HepG2 (cell line): ENCODE measurements around the gene AGBL1. TPM values are rescaled to one million over a fixed set of nuclear protein-coding genes. Genes with fewer than 3 reads are reported as not detected.

Experiments
- ATAC-seq: fragments of 200-7000 bp; cut with Tn5 transposase; 3 replicates; pipeline ENCODE4 v1.9.1; 2020; ENCODE audit warnings: mild to moderate bottlenecking, moderate library complexity
- BruUV-seq: library from RNA; stranded (reverse); fragments of 400-500 nt; replicated peaks from 2 replicates; lab custom pipeline; 2021; lab: Mats Ljungman, UMichigan
- CTCF ChIA-PET: fragments of 300-600 bp; formaldehyde crosslinking; extraction: SDS; loops from one replicate; lab custom pipeline; 2021; ENCODE audit warnings: low total read pairs, inconsistent platforms, low intra/inter-chr PET ratio; lab: Yijun Ruan, JAX
- POLR2A ChIA-PET: fragments of 350-600 bp; sonication (Branson Sonifier 250); formaldehyde crosslinking; loops from one replicate; lab custom pipeline; 2020; ENCODE audit warnings: antibody characterized with exemption, inconsistent platforms; lab: Yijun Ruan, JAX
- DNase-seq: peaks from one replicate; pipeline ENCODE4 v3.0.0-alpha.2; 2015; ENCODE audit warnings: low spot score
- FAIRE-seq: peaks from 3 replicates; lab custom pipeline; 2011; peaks lifted over from hg19 to GRCh38; lab: Jason Lieb, UNC
- H2AFZ ChIP-seq: one replicate; pipeline ENCODE4 v1.6.1; 2011; ENCODE audit warnings: low read length, inconsistent platforms
- H3K27ac ChIP-seq: fragments of 300-600 bp; 3 replicates; pipeline ENCODE4 v1.8.0; 2011; ENCODE audit warnings: mixed run types, mild to moderate bottlenecking, mixed read lengths, low read length, inconsistent platforms; ENCODE audit not compliant: insufficient read depth; ENCODE audit errors: extremely low read length
- H3K27me3 ChIP-seq, 2 experiments: fragments of 200-600 bp in 1 of 2; 2 replicates in 1 of 2; 3 replicates in 1 of 2; pipeline versions ENCODE4 v1.6.0 to v1.8.0; 2011; ENCODE audit warnings: low read length in 2 of 2, mild to moderate bottlenecking in 2 of 2, moderate library complexity in 2 of 2, inconsistent platforms in 1 of 2; ENCODE audit not compliant: insufficient read depth in 2 of 2, control insufficient read depth in 1 of 2
- H3K36me3 ChIP-seq, 2 experiments: fragments of 200-600 bp in 1 of 2; replicated peaks in 1 of 2; 2 replicates in 1 of 2; 3 replicates in 1 of 2; pipeline versions ENCODE4 v1.5.1 to v1.8.0; 2011; ENCODE audit warnings: low read length in 2 of 2, inconsistent platforms in 1 of 2; ENCODE audit not compliant: insufficient read depth in 2 of 2, control insufficient read depth in 1 of 2
- H3K4me1 ChIP-seq: 2 replicates; pipeline ENCODE4 v1.5.1; 2012; ENCODE audit warnings: low read length, inconsistent platforms; ENCODE audit not compliant: insufficient read depth
- H3K4me2 ChIP-seq: 2 replicates; pipeline ENCODE4 v1.6.0; 2011; ENCODE audit warnings: low read depth, low read length, inconsistent platforms
- H3K4me3 ChIP-seq, 3 experiments: fragments of 200-600 bp in 1 of 3; sonication (generic), shearing (Covaris generic) in 1 of 3; replicated peaks in 1 of 3; 2 replicates each; pipeline ENCODE4 v1.5.1; 2011 to 2016; ENCODE audit warnings: low read length in 3 of 3, inconsistent platforms in 2 of 3, low read depth in 2 of 3, mild to moderate bottlenecking in 2 of 3, control low read depth in 1 of 3, mixed read lengths in 1 of 3; ENCODE audit not compliant: insufficient read depth in 1 of 3
- H3K79me2 ChIP-seq: one replicate; pipeline ENCODE4 v1.6.1; 2011; ENCODE audit warnings: low read length, inconsistent platforms; ENCODE audit not compliant: insufficient read depth
- H3K9ac ChIP-seq: 2 replicates; pipeline ENCODE4 v1.6.0; 2011; ENCODE audit warnings: mild to moderate bottlenecking, low read depth, low read length, inconsistent platforms; ENCODE audit not compliant: insufficient read depth
- H3K9me3 ChIP-seq: 2 replicates; pipeline ENCODE4 v1.5.1; 2012; ENCODE audit warnings: mild to moderate bottlenecking, low read length
- H4K20me1 ChIP-seq: 2 replicates; pipeline ENCODE4 v1.6.0; 2011; ENCODE audit warnings: inconsistent platforms, mild to moderate bottlenecking, low read length, moderate library complexity; ENCODE audit not compliant: insufficient read depth
- ARID2 ChIP-seq: sonication (generic); formaldehyde crosslinking; IDR thresholded peaks from 2 replicates; pipeline ENCODE4 v1.8.1; 2022; ENCODE audit warnings: mild to moderate bottlenecking, missing genetic modification reagents, borderline replicate concordance
- IRX3 ChIP-seq: sonication (generic); formaldehyde crosslinking; IDR thresholded peaks from 2 replicates; pipeline ENCODE4 v1.8.1; 2023; ENCODE audit warnings: mild to moderate bottlenecking, low read depth, missing genetic modification reagents, borderline replicate concordance
- MNT ChIP-seq: fragments of 450-650 bp; IDR thresholded peaks from 2 replicates; pipeline ENCODE4 v1.6.1; 2016
- MTF1 ChIP-seq: sonication (generic); formaldehyde crosslinking; IDR thresholded peaks from 2 replicates; pipeline ENCODE4 v1.5.0; 2020; ENCODE audit warnings: missing genetic modification reagents
- PREB ChIP-seq: sonication (generic); formaldehyde crosslinking; IDR thresholded peaks from 2 replicates; pipeline ENCODE4 v1.4.0; 2020; ENCODE audit warnings: missing genetic modification reagents
- SALL2 ChIP-seq: sonication (generic); formaldehyde crosslinking; IDR thresholded peaks from 2 replicates; pipeline ENCODE4 v1.8.1; 2023; ENCODE audit warnings: mild to moderate bottlenecking, missing genetic modification reagents, inconsistent platforms
- SP4 ChIP-seq: sonication (generic); formaldehyde crosslinking; IDR thresholded peaks from 2 replicates; pipeline ENCODE4 v1.8.1; 2023; ENCODE audit warnings: mild to moderate bottlenecking, missing genetic modification reagents
- TRIM24 ChIP-seq: sonication (generic); formaldehyde crosslinking; IDR thresholded peaks from 2 replicates; pipeline ENCODE4 v1.8.0; 2022; ENCODE audit warnings: mild to moderate bottlenecking, missing genetic modification reagents
- ZBTB10 ChIP-seq: sonication (generic); formaldehyde crosslinking; IDR thresholded peaks from 2 replicates; pipeline ENCODE4 v1.4.0; 2020; ENCODE audit warnings: missing genetic modification reagents, borderline replicate concordance
- ZNF281 ChIP-seq: sonication (generic); formaldehyde crosslinking; IDR thresholded peaks from 2 replicates; pipeline ENCODE4 v1.4.0; 2020; ENCODE audit warnings: missing genetic modification reagents, borderline replicate concordance
- ZNF317 ChIP-seq: sonication (generic); formaldehyde crosslinking; IDR thresholded peaks from 2 replicates; pipeline ENCODE4 v1.5.0; 2020; ENCODE audit warnings: mild to moderate bottlenecking, missing genetic modification reagents
- ZNF580 ChIP-seq: IDR thresholded peaks from 2 replicates; pipeline ENCODE4 v1.6.1; 2016; ENCODE audit warnings: low read depth, borderline replicate concordance
- ZNF839 ChIP-seq: sonication (generic); formaldehyde crosslinking; IDR thresholded peaks from 2 replicates; pipeline ENCODE4 v1.4.0; 2020; ENCODE audit warnings: missing genetic modification reagents, mild to moderate bottlenecking, borderline replicate concordance
- WGBS: methylation state at CpG from one replicate; pipeline ENCODE4 v1.1.6; 2017; ENCODE audit warnings: low lambda C conversion rate; 5-methylcytosine and 5-hydroxymethylcytosine counted together
- in situ Hi-C: cut with HindIII; loops from 2 replicates; pipeline ENCODE4 v1.10.0; 2017; ENCODE audit warnings: low pct_unique_long_range_greater_than_20kb; ENCODE audit not compliant: extremely low pct_ligation_motif_present
- intact Hi-C: fragments of 100-400 bp; cut with micrococcal nuclease; formaldehyde crosslinking; loops from one replicate; pipeline ENCODE4 v1.10.0; 2022; ENCODE audit not compliant: unreplicated experiment
- polyA plus RNA-seq, 8 experiments: library from polyadenylated mRNA; depleted of rRNA in 3 of 8; stranded (reverse) in 7 of 8; unstranded in 1 of 8; fragments of >200 nt; fragmentation: Illumina TruSeq in 4 of 8; extraction: Trizol in 4 of 8; gene quantifications; 2 replicates each; pipeline versions ENCODE4 v1.2.1 to v1.2.3, GENCODE V29; 2011 to 2016; ENCODE audit warnings: low read depth in 4 of 8, missing spikeins in 1 of 8, mixed read lengths in 1 of 8; ENCODE audit not compliant: insufficient read depth in 1 of 8
- total RNA-seq, 5 experiments: library from RNA; depleted of rRNA; stranded (reverse); fragments of >200 nt; fragmentation: Illumina TruSeq; extraction: Trizol; gene quantifications; 2 replicates each; pipeline ENCODE4 v1.2.3, GENCODE V29; 2016; ENCODE audit warnings: low read depth in 1 of 5

AGBL1 gene
- total and polyA plus RNA-seq, 2 of the 13 experiments (the other 11 are each of a cell fraction or from before 2014, with no cell fraction given) = 0.01 TPM; not detected in 1

- TF ChIP-seq MNT = no peak
These were observed 761.3 kb downstream of the AGBL1 start (continued) for GRCh38 chr15:86840996-86841395.

- ChIA-PET CTCF (no interaction called here), POLR2A (no interaction called here)
- no peak overlapping the region for H3K4me2 ChIP-seq
- no peaks in the 10 kb centered on the region for H4K20me1 ChIP-seq
- in situ Hi-C loops = no loop called here
- intact Hi-C loops = no loop called here
- FAIRE-seq (no peak), DNase-seq (no peak), ATAC-seq (no peak)
- H3K9ac ChIP-seq = no peak overlapping the region
- no peaks in the 10 kb centered on the region for H3K36me3 ChIP-seq
- no peak overlapping the region for H3K27ac ChIP-seq
- WGBS = 4% methylated on average over 1 of the region's 1 CpG
- BruUV-seq = no TSS peak
- no peaks in the 10 kb centered on the region for H3K27me3 ChIP-seq
- no peaks in the 10 kb centered on the region for H3K79me2 ChIP-seq
- no peak overlapping the region for H3K4me3 ChIP-seq
- peaks cover 90% of the 10 kb centered on the region for H3K9me3 ChIP-seq
- H3K4me1 ChIP-seq = no peaks in the 10 kb centered on the region
- no peak overlapping the region for H2AFZ ChIP-seq
- TF ChIP-seq ZNF580 (CRISPR knock-in tag) = no peak
- no peak for TF ChIP-seq SP4 (CRISPR knock-in tag)
- no peak for TF ChIP-seq PREB
- no peak for TF ChIP-seq SALL2 (CRISPR knock-in tag)
- no peak for TF ChIP-seq ZBTB10
- TF ChIP-seq ZNF839 (CRISPR knock-in tag) = no peak
- TF ChIP-seq ZNF317 (CRISPR knock-in tag) = no peak
- no peak for TF ChIP-seq IRX3 (CRISPR knock-in tag)
- no peak for TF ChIP-seq ARID2
- no peak for TF ChIP-seq MTF1 (CRISPR knock-in tag)
- TF ChIP-seq ZNF281 (CRISPR knock-in tag) = no peak
- no peak for TF ChIP-seq TRIM24 (CRISPR knock-in tag)
These were observed 762.5 kb downstream of the AGBL1 start for GRCh38 chr15:86842199-86842598.
